Effector CD8-positive, alpha-beta T cell (primary cell): ENCODE measurements around the gene GADL1.

Experiments
- DNase-seq: peaks from one replicate; lab custom pipeline; 2025; lab: John Stamatoyannopoulos, UW

Gene GADL1

DNA sequence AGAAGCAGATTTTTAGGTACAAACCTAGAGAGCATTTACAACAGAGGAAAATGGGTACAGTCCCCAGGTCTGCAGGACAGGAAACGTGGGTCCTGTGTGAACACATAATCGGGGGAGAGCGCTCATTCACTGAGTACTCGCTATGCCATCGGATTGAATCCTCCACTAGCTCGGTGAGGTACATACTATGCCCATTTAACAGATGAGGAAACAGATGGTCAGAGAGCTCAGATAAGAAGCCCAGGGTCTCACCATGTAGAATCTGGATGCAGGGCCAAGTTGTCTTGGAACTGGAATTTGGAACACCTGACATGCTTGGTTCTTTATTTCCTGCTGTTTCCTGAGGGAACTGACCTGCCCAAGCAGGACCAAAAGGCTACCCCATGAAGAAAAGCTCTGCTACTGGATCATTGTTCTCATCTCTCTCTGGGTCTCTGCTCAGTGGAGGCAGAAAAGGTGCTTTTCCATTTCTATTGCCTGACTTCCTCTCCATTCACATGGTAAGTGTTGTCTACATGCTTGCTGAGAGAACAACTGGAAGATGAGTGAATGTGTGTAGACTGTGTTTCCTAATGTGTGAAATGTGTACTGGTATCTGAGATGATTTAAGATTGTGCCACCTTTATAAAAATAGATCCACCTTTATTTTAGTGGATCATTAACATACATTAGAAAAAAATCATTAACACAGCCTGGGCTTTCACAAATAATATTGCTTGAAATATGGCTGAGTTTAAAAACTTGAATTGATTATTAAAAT, 199.0 kb downstream of the GADL1 start:
- no peak for DNase-seq

DNA sequence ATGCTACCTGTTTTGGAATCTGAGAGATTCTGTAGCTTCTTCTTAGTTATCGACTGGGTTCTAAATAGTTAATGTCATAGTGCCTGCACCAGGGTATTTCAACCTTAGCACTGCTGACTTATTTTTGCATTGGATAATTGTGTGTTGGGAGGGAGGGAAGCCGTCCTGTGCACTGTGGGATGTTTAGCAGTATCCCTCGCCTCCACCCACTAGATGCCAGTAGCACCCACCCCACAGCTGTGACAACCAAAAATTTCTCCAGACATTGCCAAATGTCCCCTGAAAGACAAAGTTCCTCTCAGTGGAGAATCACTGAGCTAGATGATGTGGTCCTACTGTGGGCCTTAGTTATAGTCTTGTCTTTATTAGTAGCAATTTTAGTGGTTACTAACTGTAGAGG, 199.8 kb downstream of the GADL1 start:
- no peak for DNase-seq

DNA sequence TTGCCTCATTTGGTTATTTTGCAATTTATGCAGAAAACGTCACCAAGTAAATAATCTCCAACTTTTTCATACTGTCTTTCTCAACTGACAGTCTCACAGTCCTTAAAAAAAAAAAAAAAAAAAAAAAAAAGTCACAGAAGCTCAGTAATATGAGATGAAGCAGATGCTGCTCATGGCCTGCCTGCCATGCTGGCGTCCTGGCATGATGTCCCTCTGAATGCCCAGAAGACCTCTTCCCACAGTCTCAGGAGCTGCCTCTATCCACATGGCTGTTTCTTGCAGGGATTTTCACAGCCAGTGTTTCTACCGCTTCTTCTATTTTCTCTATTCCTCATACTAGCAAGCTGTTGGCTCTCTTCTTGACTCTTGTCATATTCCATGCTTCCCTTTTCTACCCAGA, 200.3 kb downstream of the GADL1 start:
- DNase-seq, result no peak

DNA sequence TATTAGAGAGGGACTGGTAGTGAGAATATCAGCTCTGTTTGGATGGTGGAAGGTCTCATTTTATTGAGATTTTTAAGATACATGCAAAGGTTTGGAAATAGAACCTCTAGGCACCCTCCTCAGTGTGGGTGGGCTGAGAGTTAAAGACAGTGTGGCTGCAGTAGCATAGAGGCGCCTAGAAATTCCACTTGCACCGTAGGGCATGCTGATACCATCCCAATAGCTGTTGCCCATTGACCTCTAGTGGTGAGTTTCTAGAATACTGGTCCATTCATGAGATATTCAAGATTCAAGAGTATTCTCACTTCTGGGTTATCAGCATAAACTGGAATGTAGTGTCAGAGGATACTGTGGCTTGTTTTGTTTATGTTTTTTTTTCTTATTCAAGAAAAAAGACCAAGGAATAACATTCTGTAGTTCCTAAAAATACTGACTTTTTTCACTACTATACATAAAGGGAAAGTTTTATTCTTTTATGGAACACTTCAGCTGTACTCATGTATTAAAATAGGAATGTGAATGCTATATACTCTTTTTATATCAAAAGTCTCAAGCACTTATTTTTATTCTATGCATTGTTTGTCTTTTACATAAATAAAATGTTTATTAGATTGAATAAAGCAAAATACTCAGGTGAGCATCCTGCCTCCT, 200.9 kb downstream of the GADL1 start:
- DNase-seq, result peak; percentile 3

DNA sequence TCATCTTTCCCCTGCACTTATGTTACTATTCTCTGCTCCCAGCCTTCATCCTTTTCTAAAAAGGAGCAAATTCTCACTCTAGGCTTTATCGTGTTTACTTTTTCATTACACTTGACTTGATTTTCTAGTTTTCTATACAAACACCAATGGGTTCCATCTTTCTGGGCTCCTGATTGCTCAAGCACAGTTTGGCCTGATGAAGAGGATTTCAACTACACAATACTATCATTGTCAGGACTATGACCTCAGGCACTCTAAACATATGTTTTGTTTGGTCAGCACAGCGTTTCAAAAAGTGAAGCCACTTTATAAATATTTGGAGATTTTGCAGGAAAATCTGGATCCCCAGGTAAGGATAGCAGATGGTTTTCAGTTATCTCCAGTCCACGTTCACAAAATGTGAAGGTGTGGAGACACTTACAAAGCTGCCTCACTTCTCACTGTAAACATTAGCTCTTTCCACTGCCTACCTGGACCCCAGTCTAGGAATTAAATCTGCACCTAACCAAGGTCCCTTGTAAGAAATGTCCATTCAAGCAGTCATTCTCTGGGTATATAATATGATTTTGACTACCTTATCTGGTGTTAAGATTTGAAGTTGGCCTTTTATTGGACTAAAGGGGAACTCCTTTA, 201.8 kb downstream of the GADL1 start:
- DNase-seq, result no peak

DNA sequence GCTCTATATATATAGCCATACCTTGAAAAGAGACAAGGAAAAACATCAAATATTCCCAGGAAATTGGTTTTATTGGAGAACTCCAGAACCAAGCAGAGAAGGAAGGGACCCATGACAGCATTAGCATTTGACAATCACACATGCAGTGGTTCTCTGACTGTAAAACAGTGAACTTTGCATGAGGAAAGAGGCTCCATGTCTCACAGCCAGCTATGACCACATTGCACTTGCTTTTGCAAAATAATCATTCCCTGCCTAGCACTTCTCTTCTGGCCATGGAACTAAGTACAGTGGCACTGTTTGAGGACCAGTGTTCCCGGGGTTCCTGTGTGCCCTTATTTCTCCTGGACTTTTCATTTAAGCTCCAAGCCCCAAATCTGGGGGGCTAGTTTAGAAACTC, 202.5 kb downstream of the GADL1 start:
- DNase-seq, result no peak

DNA sequence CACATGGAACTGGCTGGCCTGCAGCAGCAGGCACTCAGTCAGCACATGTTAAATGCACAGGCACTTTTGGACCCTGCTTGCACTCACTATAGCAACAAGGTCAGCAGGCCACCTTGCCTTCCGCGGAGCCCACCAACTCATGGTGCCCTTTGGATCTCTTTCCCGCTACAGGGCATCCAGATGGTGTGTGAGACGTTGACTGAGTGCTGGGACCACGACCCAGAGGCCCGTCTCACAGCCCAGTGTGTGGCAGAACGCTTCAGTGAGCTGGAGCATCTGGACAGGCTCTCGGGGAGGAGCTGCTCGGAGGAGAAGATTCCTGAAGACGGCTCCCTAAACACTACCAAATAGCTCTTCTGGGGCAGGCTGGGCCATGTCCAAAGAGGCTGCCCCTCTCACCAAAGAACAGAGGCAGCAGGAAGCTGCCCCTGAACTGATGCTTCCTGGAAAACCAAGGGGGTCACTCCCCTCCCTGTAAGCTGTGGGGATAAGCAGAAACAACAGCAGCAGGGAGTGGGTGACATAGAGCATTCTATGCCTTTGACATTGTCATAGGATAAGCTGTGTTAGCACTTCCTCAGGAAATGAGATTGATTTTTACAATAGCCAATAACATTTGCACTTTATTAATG, 203.1 kb downstream of the GADL1 start:
- no peak for DNase-seq

DNA sequence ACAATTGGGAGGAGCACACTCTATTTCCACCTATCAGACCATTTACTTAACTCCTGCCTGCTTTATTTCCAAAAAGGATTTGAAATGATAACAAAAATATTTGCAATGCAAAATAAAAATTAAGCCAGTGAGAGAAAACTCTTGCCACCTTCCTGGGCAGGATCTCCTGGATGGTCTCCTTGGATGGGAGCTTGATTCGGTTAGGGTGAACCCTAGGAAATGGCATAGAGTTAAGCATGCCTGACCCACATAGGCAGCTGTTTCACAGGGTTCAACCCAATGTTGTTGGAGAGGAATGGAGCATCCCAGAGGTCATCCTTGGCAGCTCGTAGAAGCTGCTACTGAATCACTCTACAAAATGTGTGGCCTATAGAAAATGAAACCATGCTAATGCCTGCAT, 204.3 kb downstream of the GADL1 start:
- DNase-seq, result no peak

DNA sequence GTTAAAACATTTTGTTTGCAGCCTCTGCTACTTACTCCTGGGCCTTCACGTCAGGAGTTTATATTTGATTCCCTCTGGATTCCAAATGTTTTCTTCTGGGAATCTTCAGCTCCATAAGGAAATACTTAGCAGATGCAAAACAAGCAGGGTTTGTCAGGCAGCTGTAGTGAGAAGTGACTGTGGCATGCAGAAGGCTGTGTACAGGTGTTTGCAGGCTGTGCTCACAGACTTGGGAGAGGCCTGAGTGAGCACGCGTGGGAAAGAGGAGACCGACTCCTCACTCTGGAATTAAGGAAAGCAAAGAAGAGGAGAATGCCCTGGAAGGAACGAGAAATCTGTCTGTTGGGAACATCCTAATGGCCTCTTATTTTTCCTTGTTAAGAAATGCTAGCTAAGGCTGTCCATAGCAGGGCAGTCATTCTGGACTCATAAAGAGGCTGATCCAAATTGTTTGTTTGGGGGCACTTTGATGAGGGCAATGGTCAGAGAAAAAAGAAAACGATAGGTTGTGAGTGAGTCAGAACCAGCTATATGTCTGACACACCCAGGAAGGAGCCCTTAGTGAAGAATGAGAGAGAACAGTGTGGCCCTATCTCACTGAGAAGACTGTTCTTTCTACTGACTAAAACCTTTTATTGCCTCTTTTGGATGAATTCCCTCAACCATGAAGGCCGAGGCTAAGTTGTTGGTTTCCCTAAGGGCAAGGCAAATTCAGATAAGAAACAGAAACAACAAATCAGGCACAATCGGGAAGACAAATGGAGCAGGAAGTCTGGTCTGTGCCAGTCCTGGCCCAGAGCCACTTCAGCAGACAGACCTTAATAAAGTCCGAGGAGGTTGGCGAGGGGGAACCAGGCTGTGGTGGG, 205.5 kb downstream of the GADL1 start:
- no peak for DNase-seq

DNA sequence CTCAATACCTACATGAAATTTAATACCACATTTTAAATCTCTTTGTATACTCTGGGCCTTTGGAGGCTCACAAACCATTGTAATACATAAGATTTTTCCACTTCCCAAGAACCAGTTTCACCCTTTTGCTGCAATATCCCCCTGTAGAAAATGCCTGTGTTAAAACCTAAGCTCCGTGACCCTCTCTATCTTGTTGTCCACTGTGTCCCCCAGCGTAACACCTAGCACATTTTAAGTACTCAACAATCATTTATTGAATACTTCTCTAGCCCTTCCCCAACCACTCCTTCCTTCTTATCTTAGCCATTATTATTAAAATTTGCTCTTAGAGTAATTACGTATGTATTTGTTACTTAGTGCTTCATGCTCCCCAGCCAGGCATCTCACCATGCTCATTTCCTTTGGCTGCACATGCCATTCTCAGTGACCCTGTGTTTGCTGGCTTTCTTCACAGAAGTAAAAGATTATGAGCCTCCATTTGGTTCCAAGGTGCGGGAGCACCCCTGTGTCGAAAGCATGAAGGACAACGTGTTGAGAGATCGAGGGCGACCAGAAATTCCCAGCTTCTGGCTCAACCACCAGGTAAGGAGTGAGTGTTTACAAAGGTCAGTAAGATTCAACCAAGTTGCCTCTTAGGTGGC, 206.4 kb downstream of the GADL1 start:
- no peak for DNase-seq

DNA sequence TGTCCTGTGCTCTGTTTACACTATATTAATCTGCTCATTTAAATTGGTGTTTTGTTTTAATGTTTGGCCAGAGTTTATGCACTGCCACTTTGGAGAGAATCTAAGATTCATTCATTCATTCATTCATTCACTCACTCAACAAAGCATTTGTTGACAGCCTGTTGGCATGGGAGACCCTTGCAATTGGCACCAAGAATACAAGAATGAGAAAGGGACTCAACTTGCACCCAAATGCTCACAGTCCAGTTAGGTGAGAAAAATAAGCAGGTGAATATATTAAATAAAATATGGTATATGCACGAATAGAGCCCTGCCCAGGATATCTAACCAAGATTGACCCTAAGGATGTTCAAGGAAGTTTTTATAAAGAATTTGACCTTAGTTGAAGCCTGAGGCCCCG, 207.7 kb downstream of the GADL1 start:
- no peak for DNase-seq

DNA sequence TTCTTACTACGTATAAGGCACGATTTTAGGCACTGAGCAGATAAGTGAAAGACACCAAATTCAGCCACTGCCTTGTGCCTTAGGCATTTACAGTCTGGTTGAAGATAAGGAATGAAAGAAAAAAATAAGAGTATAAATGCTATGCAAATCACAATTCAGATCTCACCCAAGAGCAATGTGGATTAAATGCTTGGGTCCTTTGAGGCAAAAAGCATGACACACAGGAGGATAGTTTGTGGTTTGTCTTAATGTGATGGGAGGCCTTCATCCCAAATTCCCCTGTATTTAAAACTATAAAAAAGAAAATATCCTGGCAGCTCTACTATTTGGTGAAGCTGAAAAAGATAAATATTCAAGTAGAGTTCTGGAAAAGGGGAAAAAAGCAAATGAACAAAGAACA, 208.3 kb downstream of the GADL1 start:
- no peak for DNase-seq

DNA sequence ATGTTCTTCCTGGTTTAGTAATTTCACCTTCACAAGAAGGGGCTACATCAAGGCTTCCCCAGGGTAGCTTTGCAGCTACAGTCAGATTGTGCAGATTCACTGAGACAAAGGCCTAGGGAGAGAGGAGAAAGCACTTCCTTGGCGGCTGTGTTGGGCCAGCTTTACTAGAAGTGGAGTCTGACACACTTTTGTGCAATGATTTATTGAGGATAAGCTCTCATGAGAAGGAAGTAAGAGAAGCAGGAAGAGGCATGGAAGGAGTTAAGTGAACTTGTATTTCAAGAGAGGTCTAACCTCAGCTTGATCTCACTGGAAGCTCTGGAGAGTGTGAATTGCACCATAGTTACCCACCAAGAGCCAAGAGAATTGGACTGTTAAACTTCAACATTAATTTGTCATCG, 209.2 kb downstream of the GADL1 start:
- no peak for DNase-seq

DNA sequence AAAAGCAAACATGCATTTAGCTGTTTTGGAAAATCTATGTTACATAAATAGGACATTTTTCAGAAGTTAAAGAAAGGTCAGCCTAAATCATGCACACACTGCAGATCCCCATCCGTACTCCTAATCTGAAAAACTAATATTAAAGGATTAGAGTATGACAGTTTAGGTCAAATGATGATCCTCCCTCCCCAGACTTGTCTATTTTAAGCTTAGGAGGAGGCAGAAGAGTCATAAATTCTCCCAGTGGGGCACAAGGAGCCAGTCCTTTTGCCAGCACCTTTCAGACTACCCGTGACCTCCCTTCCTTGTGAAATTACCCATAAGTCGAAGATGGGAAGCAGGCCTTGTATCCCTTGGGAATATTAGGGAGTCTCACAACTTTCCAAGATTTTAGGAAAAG, 210.1 kb downstream of the GADL1 start:
- DNase-seq, result no peak

DNA sequence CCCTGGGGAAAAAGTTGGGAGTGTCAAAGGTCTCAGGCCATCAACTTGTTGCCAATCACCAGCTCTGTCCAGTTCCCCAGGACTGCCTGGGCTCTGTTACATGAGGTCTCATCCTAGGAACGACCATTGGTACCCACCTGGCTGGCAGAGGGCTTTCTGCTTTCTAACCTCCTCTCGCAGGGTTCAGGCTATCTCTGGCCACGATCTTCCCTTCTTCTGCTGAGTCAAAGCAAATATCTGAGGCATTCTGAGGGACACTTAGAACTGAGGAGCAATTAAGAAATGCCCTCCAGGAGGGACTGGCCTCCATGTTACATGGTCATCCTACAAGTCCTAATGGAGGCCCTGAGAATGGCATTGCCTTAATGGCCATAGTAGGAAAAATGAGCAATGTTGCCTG, 210.7 kb downstream of the GADL1 start:
- DNase-seq, result no peak

DNA sequence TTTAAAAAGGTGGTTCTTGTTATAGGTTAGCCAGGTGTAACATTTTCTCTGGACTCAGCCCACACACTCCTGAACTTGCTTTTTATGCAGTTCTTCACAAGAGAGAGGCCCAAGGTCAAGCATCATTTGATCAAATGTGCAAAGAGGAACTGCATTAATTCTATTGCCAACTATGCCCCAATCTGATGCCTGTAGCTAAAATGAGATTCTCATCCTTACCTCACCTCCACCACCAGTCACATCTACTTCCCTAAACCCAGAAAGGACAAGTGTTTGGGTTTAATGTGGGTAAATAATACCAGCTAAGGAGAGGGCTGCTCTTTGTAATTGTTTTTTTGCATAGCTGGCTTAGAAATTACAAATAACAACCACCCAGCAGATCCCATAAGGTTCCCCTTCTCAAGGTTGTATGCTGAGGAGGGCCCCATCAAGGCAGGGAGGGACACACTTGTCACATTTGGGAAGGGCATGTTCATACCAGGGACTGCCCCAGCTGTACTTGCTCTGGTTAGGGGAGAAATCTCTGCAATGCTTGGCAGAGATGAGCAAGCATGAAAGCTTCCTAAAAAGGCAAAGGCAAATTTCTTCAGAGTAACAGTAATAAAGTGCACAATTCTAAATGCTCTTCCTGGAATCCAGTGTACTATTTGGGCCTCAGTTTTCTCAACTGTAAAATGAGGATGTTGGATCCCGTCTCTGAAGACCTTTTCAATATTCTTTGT, 211.9 kb downstream of the GADL1 start:
- no peak for DNase-seq

DNA sequence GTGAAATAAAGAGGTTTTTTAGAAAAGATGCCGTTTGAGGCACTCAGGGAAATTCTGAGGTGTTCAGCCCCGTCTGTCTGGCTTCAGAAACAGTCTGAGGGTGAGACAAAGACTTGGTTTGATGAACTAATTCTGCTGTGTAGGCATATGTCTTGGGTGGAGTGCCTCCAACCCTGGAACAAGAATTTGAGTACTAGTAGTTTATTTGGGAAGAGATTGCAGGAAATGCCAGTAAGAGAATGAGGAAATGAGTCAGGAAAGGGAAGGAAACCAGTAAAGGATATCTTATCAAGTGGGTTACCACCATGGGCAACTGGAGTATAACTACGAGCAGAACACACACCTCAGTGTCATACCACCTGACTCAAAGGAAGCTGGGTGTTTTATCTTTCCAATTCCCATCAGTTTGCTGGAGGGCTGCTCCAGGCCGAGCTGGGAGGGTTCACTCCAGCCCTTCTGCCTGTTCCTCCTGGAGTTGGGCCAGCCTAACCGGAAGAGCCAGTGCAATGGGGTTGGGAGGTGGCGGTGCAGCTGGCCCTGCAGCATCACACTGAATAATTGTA, 212.7 kb downstream of the GADL1 start:
- no peak for DNase-seq

DNA sequence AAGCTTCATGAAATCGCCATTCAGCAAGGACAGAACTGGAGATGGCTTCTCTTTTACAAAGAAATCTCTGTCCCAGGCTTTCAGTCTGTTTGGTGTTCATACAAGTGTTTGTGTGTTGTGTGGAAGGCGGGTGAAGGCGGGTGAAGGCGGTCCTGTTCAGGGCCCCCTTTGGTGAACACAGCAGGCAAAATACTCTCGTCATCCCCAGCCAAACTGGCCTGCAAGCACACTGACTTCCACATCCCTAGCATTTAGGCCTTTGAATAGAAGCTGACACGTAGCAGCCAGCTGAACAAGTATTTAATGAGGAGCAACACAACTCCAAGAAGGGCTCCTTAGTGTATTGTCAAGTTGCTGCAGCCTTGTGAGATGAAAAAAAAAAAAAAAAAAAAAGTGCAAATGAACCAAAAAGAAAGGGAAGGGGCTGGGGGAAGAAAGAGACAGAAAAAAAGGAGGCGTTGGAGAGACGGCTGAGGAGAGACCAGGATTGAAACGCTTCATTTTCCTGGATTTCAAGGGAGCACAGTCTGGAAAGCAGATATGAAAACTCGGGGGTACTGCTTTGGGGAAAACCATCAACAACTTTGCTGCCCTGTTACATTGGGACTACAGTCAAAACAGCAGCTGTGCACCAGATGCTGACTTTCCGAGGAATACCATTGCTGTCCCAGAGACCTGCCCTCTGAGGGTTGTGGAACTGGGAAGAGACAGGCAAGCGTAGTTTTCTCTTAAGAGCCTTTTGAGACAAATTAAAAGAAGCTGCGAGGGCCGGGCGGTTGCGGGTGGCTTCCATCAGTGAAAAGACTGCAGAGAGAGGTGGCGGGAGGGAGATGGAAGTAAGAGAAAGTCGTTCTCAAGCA, 213.4 kb downstream of the GADL1 start:
- no peak for DNase-seq

DNA sequence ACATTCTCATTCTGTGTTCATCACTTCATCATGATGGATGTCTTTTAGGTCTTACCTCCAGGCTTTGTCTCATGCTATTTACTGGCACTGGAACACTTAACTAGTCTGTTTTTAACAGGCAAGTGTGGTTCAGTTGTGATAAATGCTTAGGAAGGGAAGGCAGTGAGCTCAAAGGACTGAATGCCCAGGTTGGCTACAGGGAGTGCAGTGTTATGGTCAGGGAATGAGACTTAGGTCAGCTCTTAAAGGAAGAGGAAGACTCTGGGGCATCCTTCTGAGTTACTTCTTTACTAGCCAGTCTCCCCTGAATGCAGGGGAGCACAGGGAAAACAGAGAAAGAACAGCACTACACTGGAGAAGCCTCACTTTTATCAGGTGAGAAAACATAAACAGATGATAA, 215.4 kb downstream of the GADL1 start:
- DNase-seq, result no peak

DNA sequence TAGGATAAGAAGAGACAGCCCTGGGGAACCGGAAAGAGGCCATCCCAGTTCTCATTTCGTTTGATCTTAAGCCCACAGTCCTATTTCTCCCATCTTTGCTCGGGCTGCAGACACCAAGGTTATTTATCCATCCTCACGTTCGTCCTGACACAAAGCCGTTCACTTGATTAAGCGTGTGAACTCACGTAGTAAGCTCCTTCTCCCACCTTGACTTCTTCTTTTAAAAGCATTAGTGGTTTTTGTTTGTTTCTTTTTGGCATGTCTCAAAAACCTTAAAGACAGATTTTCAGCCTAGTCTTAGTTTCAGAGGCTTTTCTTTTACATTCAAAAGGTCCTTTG, 217.1 kb downstream of the GADL1 start:
- no peak for DNase-seq
